GM12878 (cell line): Measurements from ENCODE around the gene COX17. TPM values are rescaled to one million over a fixed set of nuclear protein-coding genes. Genes with fewer than 3 reads are reported as not detected.
A peak's percentile ranks its signal among the peaks of the same experiment; 100 is the strongest.

ENCODE experiments used
- BCL11A ChIP-seq: IDR thresholded peaks from 2 replicates; pipeline ENCODE4 v1.6.1; 2011; ENCODE audit warnings: low read depth, low read length
- BCLAF1 ChIP-seq: fragments of 450-650 bp; IDR thresholded peaks from 2 replicates; pipeline ENCODE4 v1.6.1; 2017; ENCODE audit warnings: antibody characterized with exemption, mild to moderate bottlenecking, moderate library complexity
- BHLHE40 ChIP-seq, 2 experiments: fragments of 450-650 bp in 1 of 2; IDR thresholded peaks; 2 replicates each; pipeline ENCODE4 v1.6.1; 2011 to 2017; ENCODE audit warnings: low read depth in 2 of 2, borderline replicate concordance in 1 of 2, improper control_type of control experiment in 1 of 2, low read length in 1 of 2, mild to moderate bottlenecking in 1 of 2
- BRCA1 ChIP-seq: IDR thresholded peaks from 2 replicates; pipeline ENCODE4 v1.6.1; 2011; ENCODE audit warnings: low read depth, low read length, improper control_type of control experiment
- CEBPZ ChIP-seq: fragments of 150-350 bp; IDR thresholded peaks from 2 replicates; pipeline ENCODE4 v1.6.1; 2016; ENCODE audit warnings: low read depth, low read length
- CHD2 ChIP-seq: IDR thresholded peaks from 2 replicates; pipeline ENCODE4 v1.6.1; 2011; ENCODE audit warnings: low read depth, low read length, improper control_type of control experiment, borderline replicate concordance
- CREM ChIP-seq: IDR thresholded peaks from 2 replicates; pipeline ENCODE4 v1.6.1; 2014; ENCODE audit warnings: antibody characterized with exemption, low read depth
- EED ChIP-seq: sonication (generic); IDR thresholded peaks from 2 replicates; pipeline ENCODE4 v1.6.1; 2016; ENCODE audit warnings: antibody characterized with exemption, low read depth
- EP300 ChIP-seq, 2 experiments: fragments of 150-350 bp in 1 of 2; IDR thresholded peaks; 2 replicates each; pipeline ENCODE4 v1.6.1; 2011 to 2012; ENCODE audit warnings: low read depth in 2 of 2, low read length in 2 of 2, borderline replicate concordance in 1 of 2, improper control_type of control experiment in 1 of 2, inconsistent platforms in 1 of 2; ENCODE audit not compliant: control insufficient read depth in 1 of 2
- HCFC1 ChIP-seq: fragments of 150-350 bp; IDR thresholded peaks from 2 replicates; pipeline ENCODE4 v1.6.1; 2014; ENCODE audit warnings: low read length
- JUND ChIP-seq: IDR thresholded peaks from 2 replicates; pipeline ENCODE4 v1.6.1; 2012; ENCODE audit warnings: low read depth, mild to moderate bottlenecking, low read length, improper control_type of control experiment, moderate library complexity
- NFYB ChIP-seq: IDR thresholded peaks from 2 replicates; pipeline ENCODE4 v1.6.1; 2011; ENCODE audit warnings: low read depth, mild to moderate bottlenecking, low read length, improper control_type of control experiment, moderate library complexity; ENCODE audit not compliant: insufficient read depth
- NKRF ChIP-seq: fragments of 450-650 bp; conservative IDR thresholded peaks from 2 replicates; pipeline ENCODE4 v1.6.1; 2017; ENCODE audit warnings: mild to moderate bottlenecking, moderate library complexity
- PAX8 ChIP-seq: fragments of 450-650 bp; IDR thresholded peaks from 2 replicates; pipeline ENCODE4 v1.6.1; 2017; ENCODE audit warnings: mild to moderate bottlenecking, moderate library complexity
- SIX5 ChIP-seq: IDR thresholded peaks from 2 replicates; pipeline ENCODE4 v1.6.1; 2011; ENCODE audit warnings: mild to moderate bottlenecking, low read depth, low read length, moderate library complexity; ENCODE audit not compliant: severe bottlenecking
- polyA plus RNA-seq, 11 experiments: library from polyadenylated mRNA; depleted of rRNA in 4 of 11; unstranded in 6 of 11; stranded (reverse) in 5 of 11; fragments of >200 nt; fragmentation: Nextera tagmentation in 4 of 11; fragmentation: Illumina TruSeq in 1 of 11; extraction: Ambion mirVana in 4 of 11; extraction: Trizol in 1 of 11; gene quantifications; 1 replicate in 1 of 11; 2 replicates in 10 of 11; pipeline versions ENCODE4 v1.2.1 to v1.2.3, GENCODE V29; 2011 to 2016; ENCODE audit warnings: inconsistent platforms in 2 of 11, missing spikeins in 2 of 11, low read depth in 1 of 11
- total RNA-seq, 4 experiments: library from RNA; depleted of rRNA in 3 of 4; stranded (reverse); fragments of >200 nt in 3 of 4; fragmentation: Illumina TruSeq in 1 of 4; extraction: Trizol in 1 of 4; gene quantifications; 2 replicates each; pipeline versions ENCODE4 v1.2.1 to v1.2.3, GENCODE V29; 2013 to 2021

Gene COX17
- total and polyA plus RNA-seq, 10 of the 15 experiments (the other 5 are each of a cell fraction or from before 2014, with no cell fraction given): 111 to 717 (median 243) TPM

- TF ChIP-seq BCLAF1 (no peak), CREM (peak; percentile 22; the same call in 1 of the 2 replicates), BCL11A (no peak), PAX8 (no peak), EED (no peak), CEBPZ (no peak), JUND (no peak), NFYB (peak; percentile 53; the same call in 1 of the 2 replicates), BHLHE40 (IDR thresholded peaks at IDR 0.05; ENCODE audit: borderline replicate concordance in 1 of 2, low read depth in 2 of 2, low read length in 1 of 2) (peak in 1 of 2 experiments; percentile 13; a peak in 1 of 4 replicates), NKRF (peak; percentile 93), CHD2 (no peak), SIX5 (no peak), EP300 (IDR thresholded peaks at IDR 0.05; ENCODE audit: borderline replicate concordance in 1 of 2, control insufficient read depth in 1 of 2, low read depth in 2 of 2, low read length in 2 of 2) (0 out of 4 replicates have a peak, but pooled peaks have one; percentile 3 to 28), HCFC1 (peak; percentile 9; the same call in 1 of the 2 replicates), BRCA1 (no peak)
Measured at GRCh38 chr3:119676771-119677640, at the start of gene COX17 (continued).
